K562 (cell line): ENCODE data around the gene MITF. TPM values are rescaled to one million over a fixed set of nuclear protein-coding genes. Genes with fewer than 3 reads are reported as not detected.
A peak's percentile ranks its signal among the peaks of the same experiment; 100 is the strongest.

Experiments
- BCOR ChIP-seq: fragments of 450-650 bp; IDR thresholded peaks from 2 replicates; pipeline ENCODE4 v1.6.1; 2016
- CBFA2T2 ChIP-seq: fragments of 450-650 bp; conservative IDR thresholded peaks from 2 replicates; pipeline ENCODE4 v1.6.1; 2017; ENCODE audit warnings: mild to moderate bottlenecking
- CHD4 ChIP-seq: fragments of 200-600 bp; sonication (generic); IDR thresholded peaks from 3 replicates; pipeline ENCODE4 v1.6.1; 2012; ENCODE audit warnings: low read depth, mild to moderate bottlenecking, mixed read lengths, low read length, inconsistent platforms; ENCODE audit not compliant: insufficient read depth, insufficient replicate concordance, poor library complexity, severe bottlenecking
- CLOCK ChIP-seq: fragments of 250-450 bp; sonication (Bioruptor Pico); IDR thresholded peaks from 2 replicates; pipeline ENCODE4 v1.4.0; 2020; ENCODE audit warnings: mild to moderate bottlenecking, moderate library complexity, borderline replicate concordance
- CREB3L1 ChIP-seq: fragments of 450-650 bp; IDR thresholded peaks from 2 replicates; pipeline ENCODE4 v1.6.1; 2014; ENCODE audit warnings: low read depth, mild to moderate bottlenecking, moderate library complexity, borderline replicate concordance
- EP300 ChIP-seq: IDR thresholded peaks from 2 replicates; pipeline ENCODE4 v1.6.1; 2012; ENCODE audit warnings: low read length, improper control_type of control experiment
- ETV5 ChIP-seq: sonication (generic); formaldehyde crosslinking; IDR thresholded peaks from 2 replicates; pipeline ENCODE4 v1.4.0; 2020; ENCODE audit warnings: low read depth, mild to moderate bottlenecking, missing genetic modification reagents
- ETV6 ChIP-seq, 3 experiments: fragments of 150-350 bp in 1 of 3; sonication (generic) in 1 of 3; formaldehyde crosslinking in 1 of 3; IDR thresholded peaks; 2 replicates each; pipeline versions ENCODE4 v1.6.1 to v1.8.0; 2014 to 2022; ENCODE audit warnings: borderline replicate concordance in 2 of 3, low read depth in 2 of 3, antibody characterized with exemption in 1 of 3, low read length in 1 of 3, mild to moderate bottlenecking in 1 of 3, missing genetic modification reagents in 1 of 3
- LEF1 ChIP-seq: fragments of 450-650 bp; IDR thresholded peaks from 2 replicates; pipeline ENCODE4 v1.6.1; 2016; ENCODE audit warnings: mild to moderate bottlenecking
- MIER1 ChIP-seq: fragments of 450-650 bp; IDR thresholded peaks from 2 replicates; pipeline ENCODE4 v1.6.1; 2016; ENCODE audit warnings: antibody characterized with exemption, mild to moderate bottlenecking, low read depth
- POLR2B ChIP-seq: fragments of 450-650 bp; IDR thresholded peaks from 2 replicates; pipeline ENCODE4 v1.6.1; 2018; ENCODE audit warnings: low read depth; ENCODE audit not compliant: partially characterized antibody
- PRPF4 ChIP-seq: fragments of 200-400 bp; formaldehyde crosslinking; IDR thresholded peaks from one replicate; pipeline ENCODE4 v1.6.1; 2017; ENCODE audit warnings: low read length, low read depth, mild to moderate bottlenecking; ENCODE audit not compliant: insufficient read depth, poor library complexity, severe bottlenecking
- PURB ChIP-seq: sonication (generic); formaldehyde crosslinking; IDR thresholded peaks from 2 replicates; pipeline ENCODE4 v1.9.0; 2021; ENCODE audit warnings: low read depth, mild to moderate bottlenecking, missing genetic modification reagents
- SAFB ChIP-seq: fragments of 200-400 bp; formaldehyde crosslinking; IDR thresholded peaks from 2 replicates; pipeline ENCODE4 v1.6.1; 2017; ENCODE audit warnings: low read depth, low read length, borderline replicate concordance
- SNIP1 ChIP-seq: fragments of 450-650 bp; IDR thresholded peaks from 2 replicates; pipeline ENCODE4 v1.7.1; 2017; ENCODE audit warnings: low read depth, mild to moderate bottlenecking
- ZC3H4 ChIP-seq: sonication (generic); formaldehyde crosslinking; IDR thresholded peaks from 2 replicates; pipeline ENCODE4 v1.9.0; 2021; ENCODE audit warnings: missing genetic modification reagents, borderline replicate concordance
- ZFP1 ChIP-seq: fragments of 450-650 bp; formaldehyde crosslinking; IDR thresholded peaks from 2 replicates; pipeline ENCODE4 v1.4.0; 2020; ENCODE audit warnings: mild to moderate bottlenecking, mixed read lengths
- ZFX ChIP-seq: sonication (generic); formaldehyde crosslinking; IDR thresholded peaks from 2 replicates; pipeline ENCODE4 v1.8.0; 2022; ENCODE audit warnings: mild to moderate bottlenecking, missing genetic modification reagents, moderate library complexity
- ZHX1 ChIP-seq: fragments of 150-350 bp; conservative IDR thresholded peaks from 2 replicates; pipeline ENCODE4 v1.6.1; 2014; ENCODE audit warnings: low read length
- ZNF282 ChIP-seq: sonication (generic); formaldehyde crosslinking; IDR thresholded peaks from 2 replicates; pipeline ENCODE4 v1.8.1; 2023; ENCODE audit warnings: missing genetic modification reagents
- ZNF696 ChIP-seq: fragments of 250-450 bp; sonication (Bioruptor Pico); conservative IDR thresholded peaks from 2 replicates; pipeline ENCODE4 v1.4.0; 2020; ENCODE audit warnings: mild to moderate bottlenecking, moderate library complexity
- ZNF77 ChIP-seq: fragments of 250-450 bp; sonication (Bioruptor Pico); IDR thresholded peaks from 2 replicates; pipeline ENCODE4 v1.5.0; 2020
- ZNF780A ChIP-seq: fragments of 250-450 bp; sonication (Bioruptor Pico); IDR thresholded peaks from 2 replicates; pipeline ENCODE4 v1.5.0; 2021; ENCODE audit warnings: mild to moderate bottlenecking
- ZSCAN32 ChIP-seq: fragments of 450-650 bp; formaldehyde crosslinking; IDR thresholded peaks from 2 replicates; pipeline ENCODE4 v1.4.0; 2020; ENCODE audit warnings: mild to moderate bottlenecking, moderate library complexity
- polyA plus RNA-seq, 8 experiments: library from polyadenylated mRNA; depleted of rRNA in 4 of 8; stranded (reverse) in 5 of 8; unstranded in 3 of 8; fragments of >200 nt; fragmentation: Nextera tagmentation in 2 of 8; fragmentation: Illumina TruSeq in 1 of 8; extraction: Ambion mirVana in 2 of 8; extraction: Trizol in 1 of 8; gene quantifications; 2 replicates each; pipeline versions ENCODE4 v1.2.1 to v1.2.3, GENCODE V29; 2011 to 2014; ENCODE audit warnings: inconsistent platforms in 1 of 8, missing spikeins in 1 of 8
- total RNA-seq, 7 experiments: library from RNA; depleted of rRNA in 6 of 7; stranded (reverse); fragments of >200 nt in 6 of 7; fragmentation: Illumina TruSeq in 2 of 7; extraction: Trizol in 2 of 7; gene quantifications; 2 replicates each; pipeline versions ENCODE4 v1.2.1 to v1.2.3, GENCODE V29; 2011 to 2021; ENCODE audit warnings: low replicate concordance in 1 of 7

The MITF gene
- total and polyA plus RNA-seq, 9 of the 15 experiments (the other 6 are each of a cell fraction or from before 2014, with no cell fraction given), result 5.6 to 14.9 (median 11.1) TPM

- no peak for TF ChIP-seq ZHX1
- peak; percentile 95 for TF ChIP-seq CBFA2T2
- no peak for TF ChIP-seq ZFX (CRISPR knock-in tag)
- no peak for TF ChIP-seq CREB3L1
- no peak for TF ChIP-seq MIER1
- no peak for TF ChIP-seq PRPF4
- no peak for TF ChIP-seq SAFB
- TF ChIP-seq CHD4, result no peak
- no peak for TF ChIP-seq CLOCK (CRISPR knock-in tag)
- TF ChIP-seq ZNF696 (CRISPR knock-in tag), result no peak
- no peak for TF ChIP-seq ZFP1 (CRISPR knock-in tag)
- peak; percentile 74 for TF ChIP-seq BCOR
- TF ChIP-seq ETV5, result no peak
- TF ChIP-seq ZNF77 (CRISPR knock-in tag), result no peak
- TF ChIP-seq ZNF282, result no peak
- no peak for TF ChIP-seq ETV6 (IDR thresholded peaks at IDR 0.05; ENCODE audit: borderline replicate concordance in 1 of 2, low read depth in 2 of 2, low read length in 1 of 2)
- TF ChIP-seq ETV6 (CRISPR knock-in tag; IDR thresholded peaks at IDR 0.05; ENCODE audit: borderline replicate concordance), result no peak
- no peak for TF ChIP-seq SNIP1
- TF ChIP-seq ZNF780A (CRISPR knock-in tag), result no peak
- TF ChIP-seq LEF1, result peak; percentile 91
- peak; percentile 99 for TF ChIP-seq EP300
- no peak for TF ChIP-seq PURB (CRISPR knock-in tag)
- no peak for TF ChIP-seq POLR2B
- no peak for TF ChIP-seq ZC3H4 (CRISPR knock-in tag)
- TF ChIP-seq ZSCAN32, result no peak
These were observed 52.7 kb downstream of the MITF start (continued) for GRCh38 chr3:69791919-69792399.
